Activated naive CD4-positive, alpha-beta T cell treated with anti-CD3 and anti-CD28 coated beads, Interleukin-2, amount 50 U/mL, for 24 hours (primary cell): ENCODE measurements around the gene DNAJB5.
"Not testable (repeated sequence)": the region's sequence is repeated elsewhere in the genome, so short reads cannot be mapped to it uniquely, and the experiment has no call there.

Experiments
- H3K27ac Mint-ChIP-seq: one replicate; pipeline ENCODE4 v1.8.0; 2021; ENCODE audit warnings: mild to moderate bottlenecking, mixed read lengths
- H3K27me3 Mint-ChIP-seq: one replicate; pipeline ENCODE4 v1.8.0; 2021; ENCODE audit warnings: mixed read lengths
- H3K36me3 Mint-ChIP-seq: one replicate; pipeline ENCODE4 v1.8.0; 2021; ENCODE audit warnings: mixed read lengths
- H3K4me1 Mint-ChIP-seq: one replicate; pipeline ENCODE4 v1.8.0; 2021; ENCODE audit warnings: mixed read lengths
- H3K4me3 Mint-ChIP-seq: one replicate; pipeline ENCODE4 v1.8.0; 2021; ENCODE audit warnings: mild to moderate bottlenecking, mixed read lengths
- H3K9me3 Mint-ChIP-seq: one replicate; pipeline ENCODE4 v1.8.0; 2021; ENCODE audit warnings: mixed read lengths

The DNAJB5 gene

DNA sequence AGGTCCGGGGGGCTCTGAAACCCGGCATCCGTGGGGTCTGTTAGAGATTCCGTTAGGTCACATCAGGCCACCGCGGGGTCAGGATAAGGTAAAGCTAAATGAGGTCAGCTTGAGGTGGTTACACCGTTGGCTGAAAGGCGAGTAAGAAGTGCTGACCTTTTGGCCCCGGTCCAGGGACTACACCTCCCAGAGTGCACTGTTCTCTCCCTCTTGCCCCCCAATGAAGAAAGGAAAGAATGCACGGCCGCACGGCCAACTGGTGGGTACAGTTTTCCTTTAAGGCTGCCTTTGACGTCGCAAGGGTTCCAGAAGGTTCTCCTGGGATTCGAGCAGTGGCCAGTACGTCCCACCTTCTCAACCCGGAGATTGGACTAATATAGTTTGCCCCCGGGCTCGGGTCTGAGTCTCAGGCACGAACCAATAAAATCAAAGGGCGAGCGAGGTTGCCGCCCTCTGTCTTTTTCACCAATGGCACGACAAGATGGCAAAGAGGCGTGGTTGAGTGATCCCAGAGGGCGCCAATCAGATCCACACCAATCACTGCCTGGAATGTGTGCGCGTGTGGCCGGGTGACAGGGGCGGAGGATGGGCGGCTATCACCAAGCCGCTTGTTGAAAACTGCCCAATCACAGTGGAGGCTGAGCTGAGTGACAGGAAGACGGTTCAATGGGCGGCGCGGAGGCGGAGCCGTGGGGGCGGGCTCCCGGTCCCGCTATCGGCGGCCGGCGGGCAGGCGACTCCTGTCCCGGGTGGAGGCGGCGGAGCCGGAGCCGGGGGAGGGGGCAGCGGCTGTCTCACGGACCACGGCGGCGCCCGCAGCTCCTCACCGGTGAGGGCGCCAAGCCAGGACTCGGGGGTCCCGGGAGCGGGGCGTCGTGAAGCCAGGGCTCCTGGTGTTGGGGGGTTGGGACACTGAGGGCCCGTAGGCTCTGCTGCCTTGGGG lies at the start of gene DNAJB5:
Gene DNAJB5 (plus strand): TSS at position 743 of the 943 bp plus-strand sequence. CDS start 886 bp downstream, outside the sequence.
- Mint-ChIP-seq H3K4me3 (peak within 1 kb of the TSS; percentile 94), H3K4me1 (peaks cover 81% of the 10 kb centered on the region), H3K36me3 (no peaks in the 10 kb centered on the region), H3K27ac (peak within 1 kb of the TSS; percentile 70), H3K27me3 (no peaks in the 10 kb centered on the region), H3K9me3 (no peaks in the 10 kb centered on the region)

DNA sequence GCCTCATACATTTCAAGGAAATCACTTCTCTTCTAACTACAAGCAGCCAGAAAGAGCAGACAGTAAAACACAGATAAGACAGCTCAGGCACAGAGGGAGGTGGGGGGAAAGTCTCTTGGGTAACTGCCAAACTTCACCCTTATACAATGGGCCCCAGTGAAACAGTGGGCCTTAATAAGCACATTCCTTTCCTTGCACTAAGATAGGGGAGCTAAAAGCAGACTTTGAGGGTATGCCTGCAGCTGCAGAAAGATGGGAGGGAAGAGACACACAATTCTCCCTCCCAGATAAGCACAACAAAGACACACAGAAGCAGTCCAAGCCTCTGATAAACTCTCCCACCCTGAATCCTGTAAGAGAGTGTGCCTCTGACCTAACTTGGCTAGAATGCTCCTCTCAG lies 49.6 kb upstream of the DNAJB5 start:
- not testable (repeated sequence) for H3K36me3 Mint-ChIP-seq, H3K9me3 Mint-ChIP-seq, H3K4me1 Mint-ChIP-seq, H3K27me3 Mint-ChIP-seq, H3K27ac Mint-ChIP-seq, H3K4me3 Mint-ChIP-seq

DNA sequence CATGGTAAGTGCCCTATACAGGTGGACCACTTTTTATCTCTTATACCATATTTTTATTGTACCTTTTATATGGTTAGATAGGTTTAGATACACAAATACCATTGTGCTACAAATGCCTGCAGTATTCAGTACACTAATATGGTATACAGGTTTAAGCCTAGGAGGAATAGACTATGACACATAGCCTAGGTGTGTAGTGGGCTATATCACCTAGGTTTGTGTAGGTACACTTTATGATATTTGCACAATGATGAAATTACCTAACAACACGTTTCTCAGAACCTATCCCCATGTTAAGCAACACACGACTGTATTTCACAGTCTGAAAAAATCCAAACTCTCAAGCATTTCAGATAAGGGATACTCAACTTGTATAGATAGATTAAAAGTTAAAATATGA lies 41.1 kb upstream of the DNAJB5 start:
- H3K27ac Mint-ChIP-seq = no peak overlapping the region
- no peak overlapping the region for H3K4me3 Mint-ChIP-seq
- no peaks in the 10 kb centered on the region for H3K4me1 Mint-ChIP-seq
- no peaks in the 10 kb centered on the region for H3K9me3 Mint-ChIP-seq
- H3K36me3 Mint-ChIP-seq = no peaks in the 10 kb centered on the region
- H3K27me3 Mint-ChIP-seq = peaks cover 13% of the 10 kb centered on the region

DNA sequence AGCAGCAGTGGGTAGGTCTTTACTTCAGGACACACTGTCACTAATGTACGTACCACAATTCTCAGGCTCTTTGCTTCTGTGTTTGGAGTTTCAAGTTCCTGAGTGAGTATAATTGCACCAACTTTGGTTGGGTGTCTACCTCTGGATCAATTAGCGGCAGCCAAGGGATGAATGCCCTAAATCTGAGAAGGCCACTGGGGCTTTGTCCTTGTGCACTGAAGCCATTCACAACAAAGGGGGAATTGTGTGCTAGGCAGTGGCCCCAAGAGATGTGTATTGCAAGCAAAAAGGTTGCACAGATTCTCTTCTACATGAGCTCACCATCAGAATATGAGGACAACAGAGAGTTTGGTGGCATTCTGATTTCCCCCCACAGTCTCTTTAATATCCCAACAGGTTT lies 35.3 kb upstream of the DNAJB5 start:
- Mint-ChIP-seq H3K36me3 (no peaks in the 10 kb centered on the region), H3K4me3 (no peak overlapping the region), H3K9me3 (no peaks in the 10 kb centered on the region), H3K27ac (no peak overlapping the region), H3K4me1 (no peaks in the 10 kb centered on the region), H3K27me3 (peaks cover 23% of the 10 kb centered on the region)

DNA sequence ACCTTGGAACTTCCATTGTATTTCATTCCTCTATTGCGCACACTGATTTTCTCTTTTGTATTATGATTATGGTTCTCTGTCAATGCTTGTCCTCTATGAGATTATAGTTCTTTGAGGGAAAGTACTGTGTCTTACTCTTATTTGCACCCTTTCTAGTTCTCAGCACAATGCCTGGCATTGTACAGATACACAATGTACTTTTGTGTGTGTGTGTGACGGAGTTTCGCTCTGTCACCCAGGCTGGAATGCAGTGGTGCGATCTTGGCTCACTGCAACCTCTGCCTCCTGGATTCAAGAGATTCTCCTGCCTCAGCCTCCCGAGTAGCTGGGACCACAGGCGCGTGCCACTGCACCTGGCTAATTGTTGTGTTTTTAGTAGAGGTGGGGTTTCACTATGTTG lies 33.5 kb upstream of the DNAJB5 start:
- H3K4me1 Mint-ChIP-seq, H3K9me3 Mint-ChIP-seq, H3K36me3 Mint-ChIP-seq, H3K27ac Mint-ChIP-seq, H3K4me3 Mint-ChIP-seq: not testable (repeated sequence)
- H3K27me3 Mint-ChIP-seq = peaks cover 28% of the 10 kb centered on the region

DNA sequence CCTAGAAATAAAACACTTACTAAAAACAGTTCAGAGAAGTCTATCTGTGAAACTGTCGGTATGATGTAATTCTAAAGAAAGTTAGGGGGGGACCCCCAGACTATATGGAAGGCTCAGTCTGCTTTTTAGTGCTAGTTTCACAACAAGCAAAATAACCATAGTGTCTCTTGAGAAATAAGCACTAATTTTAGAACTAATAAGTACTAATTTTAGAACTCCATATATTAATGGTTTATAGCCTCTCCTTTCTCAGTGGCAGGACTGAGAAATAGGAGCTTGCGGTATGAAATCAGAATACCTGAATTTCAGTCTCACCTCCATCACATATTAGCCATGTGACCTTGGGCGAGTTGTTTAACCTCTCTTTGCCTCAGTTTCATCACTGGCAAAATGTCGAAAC lies 32.9 kb upstream of the DNAJB5 start:
- H3K27ac Mint-ChIP-seq = no peak overlapping the region
- H3K9me3 Mint-ChIP-seq = no peaks in the 10 kb centered on the region
- no peaks in the 10 kb centered on the region for H3K36me3 Mint-ChIP-seq
- peaks cover 28% of the 10 kb centered on the region for H3K27me3 Mint-ChIP-seq
- peaks cover 10% of the 10 kb centered on the region for H3K4me1 Mint-ChIP-seq
- H3K4me3 Mint-ChIP-seq = peak overlapping the region; percentile 27

DNA sequence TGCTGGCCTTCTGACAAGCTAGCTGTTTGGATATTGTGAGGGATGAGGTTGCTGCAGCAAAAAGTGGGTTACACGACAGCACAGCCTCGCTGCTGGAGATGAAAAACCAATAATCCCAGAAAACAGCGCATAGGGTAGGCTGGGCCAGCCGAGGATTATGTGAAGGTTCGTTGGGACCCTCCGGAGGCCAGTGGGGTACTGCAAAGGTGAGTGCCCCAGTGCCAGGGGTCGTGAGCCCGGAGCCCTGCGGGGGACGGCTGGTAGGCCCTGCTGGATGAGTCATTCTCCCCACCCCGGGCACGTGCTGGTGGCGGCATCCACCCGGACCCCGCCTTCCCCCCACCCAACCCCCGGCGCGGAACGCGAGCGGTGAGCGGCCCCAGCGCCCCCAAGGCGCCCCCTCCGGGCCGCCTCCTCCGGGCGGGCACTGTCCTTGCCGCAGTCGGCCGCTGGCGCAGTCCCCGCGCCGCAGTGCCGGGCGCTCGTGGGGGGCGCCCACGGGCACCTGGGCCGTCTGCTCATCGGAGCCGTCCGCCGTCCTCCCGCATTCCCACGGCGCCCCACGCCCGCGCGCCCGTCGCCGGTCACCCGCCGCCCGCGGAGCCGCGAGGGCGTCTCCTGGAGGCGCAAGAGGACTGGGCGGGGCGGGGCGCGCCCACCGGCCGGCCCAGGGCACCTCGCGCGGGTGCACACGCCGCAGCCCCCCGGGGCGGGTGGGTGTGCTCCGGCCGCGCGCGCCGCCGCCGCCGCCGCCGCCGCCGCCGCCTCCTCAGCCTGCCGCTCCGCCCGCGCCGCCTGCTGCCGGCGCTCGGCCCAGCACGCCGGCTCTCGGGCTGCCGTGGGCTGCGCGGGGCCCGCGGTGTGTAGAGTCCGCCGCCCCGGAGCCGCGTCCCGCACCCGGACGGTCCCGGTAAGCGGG lies 31.8 kb upstream of the DNAJB5 start, which contains the start of gene PHF24:
Gene PHF24 (plus strand): TSS at position 794 of the 919 bp plus-strand sequence. CDS start 13,014 bp downstream, outside the sequence.
- Mint-ChIP-seq H3K4me1 (peaks cover 17% of the 10 kb centered on the region), H3K27ac (no peak within 1 kb of the TSS), H3K27me3 (peaks cover 22% of the 10 kb centered on the region), H3K4me3 (peak within 1 kb of the TSS; percentile 60), H3K36me3 (no peaks in the 10 kb centered on the region), H3K9me3 (no peaks in the 10 kb centered on the region)

DNA sequence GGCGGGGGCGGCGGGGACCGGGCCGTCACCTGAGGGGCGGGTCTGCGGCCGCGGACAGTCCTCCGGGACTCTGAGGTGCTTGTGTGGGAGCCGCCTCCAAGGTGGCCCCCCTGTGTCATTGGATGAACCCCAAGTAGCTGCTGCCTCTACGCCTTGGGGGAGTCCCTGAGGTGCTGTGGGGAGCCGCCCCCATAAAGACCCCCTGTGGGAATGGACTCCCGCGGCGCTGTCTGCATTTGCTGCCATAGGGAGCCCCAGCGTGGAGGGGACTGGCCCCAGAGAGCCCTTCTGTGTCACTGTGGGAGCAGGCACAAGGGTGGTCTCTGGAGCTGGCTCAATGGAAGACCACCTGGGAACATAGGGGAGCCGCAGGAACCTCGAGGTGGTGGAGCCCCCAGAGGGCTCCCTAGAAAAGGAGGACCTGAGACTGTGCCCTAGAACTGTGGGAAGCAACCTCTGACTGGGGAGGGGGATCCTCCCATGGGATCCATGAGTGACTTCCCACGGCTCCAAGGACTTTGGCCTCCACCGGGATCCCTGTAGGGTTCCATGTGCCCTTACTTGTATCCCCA lies 31.0 kb upstream of the DNAJB5 start:
- Mint-ChIP-seq H3K4me3 (no peak overlapping the region), H3K4me1 (peaks cover 17% of the 10 kb centered on the region), H3K36me3 (no peaks in the 10 kb centered on the region), H3K9me3 (no peaks in the 10 kb centered on the region), H3K27ac (no peak overlapping the region), H3K27me3 (peaks cover 22% of the 10 kb centered on the region)

DNA sequence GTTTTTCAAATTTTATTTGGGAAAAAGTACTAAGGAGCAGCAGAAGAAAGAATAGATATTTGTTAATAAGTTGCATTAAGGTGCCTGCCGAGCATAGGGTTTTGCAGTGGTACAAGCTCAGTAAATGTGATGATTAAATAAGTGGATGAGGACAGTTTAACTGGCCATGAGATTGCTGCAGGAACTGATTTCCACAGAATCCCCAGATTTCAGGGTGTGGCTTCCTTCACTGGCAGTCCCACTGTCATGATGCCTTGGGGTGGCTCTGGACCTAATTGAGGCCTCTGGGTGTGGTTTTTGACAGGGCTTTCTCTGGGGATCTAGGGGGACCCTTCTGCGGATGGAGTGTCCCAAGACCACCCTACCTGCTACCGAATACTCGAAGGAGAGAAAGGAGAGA lies 30.1 kb upstream of the DNAJB5 start:
- peaks cover 26% of the 10 kb centered on the region for H3K27me3 Mint-ChIP-seq
- no peak overlapping the region for H3K4me3 Mint-ChIP-seq
- H3K9me3 Mint-ChIP-seq = no peaks in the 10 kb centered on the region
- peaks cover 17% of the 10 kb centered on the region for H3K4me1 Mint-ChIP-seq
- H3K36me3 Mint-ChIP-seq = no peaks in the 10 kb centered on the region
- no peak overlapping the region for H3K27ac Mint-ChIP-seq

DNA sequence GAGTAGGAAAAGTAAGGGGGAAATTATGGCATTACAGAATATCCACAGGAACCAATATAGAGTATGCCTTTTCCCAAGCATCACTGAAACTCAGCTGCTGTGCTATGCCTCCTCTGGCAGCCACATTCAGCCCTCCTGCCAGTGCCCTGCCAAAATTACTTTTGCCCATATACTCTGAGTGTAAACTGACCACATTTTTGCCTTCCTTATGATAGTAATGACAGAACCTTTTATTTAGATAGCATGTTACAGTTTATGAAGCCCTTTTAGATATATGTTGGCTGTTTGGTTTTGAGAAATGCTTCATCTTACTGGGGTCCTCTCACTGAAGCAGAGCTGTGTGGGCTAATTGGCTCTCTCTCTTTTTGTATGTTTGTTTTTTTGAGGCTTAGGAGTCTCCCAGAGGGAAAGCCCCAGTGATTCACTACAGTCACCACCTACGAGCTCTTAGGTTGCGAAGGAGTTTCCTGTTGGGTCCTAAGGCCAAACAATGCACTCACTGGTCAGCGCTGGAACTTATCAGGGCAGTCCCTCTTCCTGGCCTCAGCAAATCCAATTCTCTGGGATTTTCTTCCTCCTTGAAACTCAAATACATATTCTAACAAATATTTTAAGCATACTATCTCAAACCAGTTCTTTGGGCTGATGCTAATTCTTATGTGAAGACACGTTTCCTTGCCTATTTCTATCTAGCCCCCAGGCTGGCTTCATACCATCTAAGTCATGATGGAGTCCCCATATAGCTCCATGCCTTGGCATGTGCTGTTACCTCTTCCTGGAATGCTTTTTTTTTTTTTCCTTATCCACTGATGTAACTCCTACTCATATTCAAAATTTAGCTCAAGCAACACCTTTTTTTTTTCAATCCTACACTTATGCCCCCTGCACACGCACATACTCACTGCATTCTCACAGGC lies 27.7 kb upstream of the DNAJB5 start:
- Mint-ChIP-seq H3K4me1 (peaks cover 17% of the 10 kb centered on the region), H3K4me3 (peak overlapping the region; percentile 11), H3K9me3 (no peaks in the 10 kb centered on the region), H3K27me3 (peaks cover 31% of the 10 kb centered on the region), H3K36me3 (no peaks in the 10 kb centered on the region), H3K27ac (peak overlapping the region; percentile 0)

DNA sequence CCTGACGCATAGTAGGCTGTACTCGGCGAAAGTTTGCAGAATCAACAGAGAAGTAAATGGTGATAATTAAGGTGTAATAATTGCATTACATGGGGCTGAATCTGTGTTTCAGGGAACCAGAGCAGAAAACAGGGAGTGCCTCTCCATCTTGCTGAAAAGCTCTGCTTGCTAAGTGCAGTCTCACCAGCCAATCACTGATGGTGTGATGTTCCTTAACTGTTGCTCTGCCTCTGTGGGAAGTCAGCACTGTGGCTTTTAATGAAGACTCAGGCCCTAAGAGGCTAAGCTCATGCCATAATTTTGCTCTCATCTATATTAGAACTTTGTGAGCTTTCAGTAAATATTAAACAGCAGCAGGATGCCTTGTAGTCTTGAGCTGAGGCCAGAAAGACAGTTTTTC lies 27.0 kb upstream of the DNAJB5 start:
- Mint-ChIP-seq H3K27me3 (peaks cover 30% of the 10 kb centered on the region), H3K27ac (no peak overlapping the region)

DNA sequence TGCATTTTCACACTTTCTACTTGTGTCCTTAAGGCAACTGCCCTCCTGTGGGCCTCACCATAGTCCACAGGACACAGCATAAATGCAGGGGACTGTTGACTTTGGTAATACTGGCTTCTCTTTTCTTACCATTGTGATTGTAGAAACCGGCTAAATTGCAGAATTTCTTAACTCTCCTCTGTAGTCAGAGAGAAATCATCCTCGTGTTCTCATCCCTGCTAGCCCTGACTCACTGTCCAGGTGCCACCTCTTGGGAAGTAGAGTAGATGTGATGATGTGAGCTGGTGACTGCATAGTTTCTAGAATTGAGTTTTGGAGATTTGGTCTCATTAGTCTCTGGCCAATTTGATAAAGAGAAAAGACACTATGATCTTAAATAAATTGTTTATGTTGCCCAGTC lies 26.0 kb upstream of the DNAJB5 start:
- no peak overlapping the region for H3K4me3 Mint-ChIP-seq
- peaks cover 17% of the 10 kb centered on the region for H3K4me1 Mint-ChIP-seq
- H3K27ac Mint-ChIP-seq = no peak overlapping the region

More for the DNA sequence above, 27.0 kb upstream of the DNAJB5 start:
- H3K4me3 Mint-ChIP-seq = no peak overlapping the region
- no peaks in the 10 kb centered on the region for H3K36me3 Mint-ChIP-seq
- H3K9me3 Mint-ChIP-seq = no peaks in the 10 kb centered on the region
- H3K4me1 Mint-ChIP-seq = peaks cover 17% of the 10 kb centered on the region

DNA sequence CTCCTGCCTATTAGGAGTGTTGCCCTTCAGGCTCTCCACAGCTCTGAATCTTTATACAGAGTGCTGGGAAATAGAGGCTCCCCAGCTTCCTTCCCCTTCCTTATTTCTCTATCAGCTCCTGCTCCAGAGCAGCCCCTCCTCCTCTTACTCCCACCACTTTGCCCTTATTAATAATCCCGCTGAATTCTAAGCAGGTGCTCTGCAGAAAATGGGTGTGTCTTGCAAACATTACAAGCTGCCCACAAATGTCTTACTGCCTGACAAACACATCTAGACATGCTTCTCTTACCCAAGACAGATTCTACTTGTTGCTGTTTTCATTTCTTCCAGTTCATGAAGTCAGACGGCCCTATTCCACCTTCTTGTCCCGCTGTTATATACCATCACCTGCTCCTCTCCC lies 25.1 kb upstream of the DNAJB5 start:
- peaks cover 17% of the 10 kb centered on the region for H3K4me1 Mint-ChIP-seq

More for the DNA sequence above, 26.0 kb upstream of the DNAJB5 start:
- peaks cover 32% of the 10 kb centered on the region for H3K27me3 Mint-ChIP-seq
- H3K36me3 Mint-ChIP-seq = no peaks in the 10 kb centered on the region
- H3K9me3 Mint-ChIP-seq = no peaks in the 10 kb centered on the region

DNA sequence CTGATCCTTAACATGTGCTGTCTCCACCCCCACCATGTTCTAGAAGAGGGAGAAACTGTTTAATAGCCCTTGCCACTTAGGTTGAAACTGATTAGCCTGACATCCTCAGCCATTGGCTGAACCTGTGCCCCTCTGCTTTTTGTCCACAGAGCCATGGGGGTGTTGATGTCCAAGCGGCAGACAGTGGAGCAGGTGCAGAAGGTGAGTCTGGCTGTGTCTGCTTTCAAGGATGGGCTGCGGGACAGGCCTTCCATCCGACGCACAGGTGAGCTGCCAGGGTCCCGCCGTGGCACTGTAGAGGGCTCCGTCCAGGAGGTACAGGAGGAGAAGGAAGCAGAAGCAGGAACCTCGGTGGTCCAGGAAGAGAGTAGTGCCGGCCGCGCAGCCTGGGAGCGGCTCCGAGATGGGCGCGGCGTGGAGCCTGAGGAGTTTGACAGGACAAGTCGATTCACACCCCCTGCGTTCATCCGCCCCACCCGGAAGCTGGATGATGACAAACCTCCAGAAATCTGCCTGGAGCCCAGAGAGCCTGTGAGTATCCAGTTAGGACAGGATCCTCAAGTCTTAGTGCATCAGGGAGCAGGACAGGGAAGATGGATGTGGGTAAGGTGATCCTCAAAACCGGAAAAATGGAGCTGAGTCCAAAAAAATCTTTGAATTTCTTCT lies 18.3 kb upstream of the DNAJB5 start:
- Mint-ChIP-seq H3K4me3 (no peak overlapping the region), H3K27me3 (peaks cover 10% of the 10 kb centered on the region), H3K9me3 (no peaks in the 10 kb centered on the region)

More for the DNA sequence above, 25.1 kb upstream of the DNAJB5 start:
- Mint-ChIP-seq H3K27ac (no peak overlapping the region), H3K9me3 (no peaks in the 10 kb centered on the region), H3K27me3 (peaks cover 29% of the 10 kb centered on the region), H3K4me3 (no peak overlapping the region), H3K36me3 (no peaks in the 10 kb centered on the region)

More for the DNA sequence above, 18.3 kb upstream of the DNAJB5 start:
- no peak overlapping the region for H3K27ac Mint-ChIP-seq
- no peaks in the 10 kb centered on the region for H3K36me3 Mint-ChIP-seq
- no peaks in the 10 kb centered on the region for H3K4me1 Mint-ChIP-seq
